RWPE2 (cell line): ENCODE data around the gene RABGAP1L.

Experiments used
- ATAC-seq: fragments of 200-7000 bp; cut with Tn5 transposase; 3 replicates; pipeline ENCODE4 v1.9.1; 2021; ENCODE audit warnings: low read depth
- DNase-seq: peaks from one replicate; pipeline ENCODE4 v3.0.0-alpha.2; 2020; ENCODE audit warnings: low spot score
- H3K27ac ChIP-seq: fragments of 450-650 bp; 2 replicates; pipeline ENCODE4 v1.5.1; 2017; ENCODE audit warnings: mild to moderate bottlenecking; ENCODE audit not compliant: poor library complexity, severe bottlenecking
- H3K27me3 ChIP-seq: fragments of 250-450 bp; sonication (Bioruptor Pico); 2 replicates; pipeline ENCODE4 v1.5.1; 2021; ENCODE audit warnings: mild to moderate bottlenecking, moderate library complexity; ENCODE audit not compliant: insufficient read depth, poor library complexity, severe bottlenecking
- H3K36me3 ChIP-seq: fragments of 250-450 bp; sonication (Bioruptor Pico); 2 replicates; pipeline ENCODE4 v1.5.1; 2020; ENCODE audit warnings: low read depth, mild to moderate bottlenecking, moderate library complexity
- H3K4me1 ChIP-seq: fragments of 250-450 bp; sonication (Bioruptor Pico); 2 replicates; pipeline ENCODE4 v1.5.1; 2021; ENCODE audit warnings: mild to moderate bottlenecking, moderate library complexity; ENCODE audit not compliant: insufficient read depth, poor library complexity, severe bottlenecking
- H3K4me3 ChIP-seq: fragments of 250-450 bp; sonication (Bioruptor Pico); 2 replicates; pipeline ENCODE4 v1.5.1; 2021; ENCODE audit warnings: mild to moderate bottlenecking, moderate library complexity; ENCODE audit not compliant: severe bottlenecking
- H3K9me3 ChIP-seq: fragments of 250-450 bp; sonication (Bioruptor Pico); 2 replicates; pipeline ENCODE4 v1.5.1; 2021; ENCODE audit warnings: mild to moderate bottlenecking, moderate library complexity; ENCODE audit not compliant: severe bottlenecking
- CTCF ChIP-seq: fragments of 450-650 bp; IDR thresholded peaks from one replicate; pipeline ENCODE4 v1.5.1; 2017; ENCODE audit warnings: mild to moderate bottlenecking, moderate library complexity; ENCODE audit not compliant: poor library complexity, severe bottlenecking

The RABGAP1L gene

GRCh38 chr1:174965362-174966007 lies 806.2 kb downstream of the RABGAP1L start:
- Histone ChIP-seq H3K4me1 (peaks cover 11% of the 10 kb centered on the region), H3K27me3 (no peaks in the 10 kb centered on the region), H3K4me3 (no peak overlapping the region), H3K36me3 (no peaks in the 10 kb centered on the region), H3K9me3 (no peaks in the 10 kb centered on the region), H3K27ac (no peak overlapping the region)
- TF ChIP-seq CTCF = no peak
- DNase-seq (no peak), ATAC-seq (no peak)

- Histone ChIP-seq H3K4me1 (peaks cover 11% of the 10 kb centered on the region), H3K27me3 (no peaks in the 10 kb centered on the region)
- no peak for TF ChIP-seq CTCF
Observed at GRCh38 chr1:174966008-174966572, 806.8 kb downstream of the RABGAP1L start.

GRCh38 chr1:174967845-174968705 lies 808.8 kb downstream of the RABGAP1L start:
- H3K36me3 ChIP-seq = no peaks in the 10 kb centered on the region
- DNase-seq (no peak), ATAC-seq (no peak)
- H3K9me3 ChIP-seq = no peaks in the 10 kb centered on the region
- H3K4me3 ChIP-seq = no peak overlapping the region
- peaks cover 11% of the 10 kb centered on the region for H3K4me1 ChIP-seq
- H3K27me3 ChIP-seq = no peaks in the 10 kb centered on the region
- no peak for TF ChIP-seq CTCF
- no peak overlapping the region for H3K27ac ChIP-seq

More at GRCh38 chr1:174966008-174966572, 806.8 kb downstream of the RABGAP1L start:
- no peak overlapping the region for H3K4me3 ChIP-seq
- no peak for ATAC-seq
- no peaks in the 10 kb centered on the region for H3K9me3 ChIP-seq
- no peaks in the 10 kb centered on the region for H3K36me3 ChIP-seq
- no peak for DNase-seq
- no peak overlapping the region for H3K27ac ChIP-seq

- no peak overlapping the region for H3K4me3 ChIP-seq
- no peaks in the 10 kb centered on the region for H3K9me3 ChIP-seq
- H3K27ac ChIP-seq = no peak overlapping the region
- DNase-seq (no peak), ATAC-seq (peak; percentile 40; the same call in 2 of the 3 replicates)
- H3K4me1 ChIP-seq = peaks cover 11% of the 10 kb centered on the region
- no peaks in the 10 kb centered on the region for H3K36me3 ChIP-seq
- no peak for TF ChIP-seq CTCF
- H3K27me3 ChIP-seq = no peaks in the 10 kb centered on the region
Observed at GRCh38 chr1:174968750-174969244, 809.5 kb downstream of the RABGAP1L start.
